T-cell (primary cell): ENCODE data around the gene NACAD. TPM values are rescaled to one million over a fixed set of nuclear protein-coding genes. Genes with fewer than 3 reads are reported as not detected.

Source experiments
- ATAC-seq, 4 experiments: fragments of 200-7000 bp in 3 of 4; fragments of 150-1000 bp in 1 of 4; cut with Tn5 transposase; replicated peaks in 1 of 4; 1 replicate in 3 of 4; 2 replicates in 1 of 4; pipeline ENCODE4 v1.10.0; 2021; ENCODE audit warnings: moderate library complexity in 3 of 4, mild to moderate bottlenecking in 2 of 4, moderate number of reproducible peaks in 1 of 4
- CTCF ChIA-PET, 2 donors: fragments of 300-600 bp; sonication (Branson Sonifier 250); formaldehyde crosslinking; loops; one replicate each; lab custom pipeline; 2022; ENCODE audit warnings: antibody characterized with exemption in 2 of 2; lab: Charles Lee
- POLR2A ChIA-PET, 2 donors: fragments of 300-600 bp; sonication (Branson Sonifier 250); formaldehyde crosslinking; loops; one replicate each; lab custom pipeline; 2022; ENCODE audit warnings: antibody characterized with exemption in 2 of 2; lab: Charles Lee
- DNase-seq, 35 experiments: peaks; one replicate each; pipeline versions ENCODE4 v3.0.0 to v3.0.0-alpha.2; 2013 to 2023
- H3K27ac ChIP-seq: one replicate; pipeline ENCODE4 v1.5.1; 2013; ENCODE audit warnings: low read length
- H3K27me3 ChIP-seq, 2 experiments: replicated peaks in 1 of 2; 1 replicate in 1 of 2; 2 replicates in 1 of 2; pipeline versions ENCODE4 v1.6.1 to v1.7.0; 2013; ENCODE audit warnings: low read length in 1 of 2, mixed read lengths in 1 of 2; ENCODE audit not compliant: control insufficient read depth in 2 of 2, insufficient read depth in 2 of 2; ENCODE audit errors: extremely low read depth in 1 of 2
- H3K36me3 ChIP-seq, 2 donors: 1 replicate in 1 of 2; 2 replicates in 1 of 2; pipeline versions ENCODE4 v1.6.1 to v1.7.0; 2013; ENCODE audit warnings: low read length in 1 of 2; ENCODE audit not compliant: control insufficient read depth in 2 of 2, insufficient read depth in 1 of 2; ENCODE audit errors: extremely low read depth in 1 of 2
- H3K4me1 ChIP-seq, 2 experiments: 1 replicate in 1 of 2; 2 replicates in 1 of 2; pipeline versions ENCODE4 v1.6.1 to v1.7.0; 2013; ENCODE audit warnings: low read length in 2 of 2, mixed read lengths in 1 of 2; ENCODE audit not compliant: insufficient read depth in 2 of 2, control insufficient read depth in 1 of 2; ENCODE audit errors: extremely low read depth in 1 of 2
- H3K4me3 ChIP-seq, 2 donors: 1 replicate in 1 of 2; 2 replicates in 1 of 2; pipeline versions ENCODE4 v1.5.1 to v1.7.0; 2013; ENCODE audit warnings: mild to moderate bottlenecking in 2 of 2, low read length in 1 of 2, moderate library complexity in 1 of 2; ENCODE audit not compliant: control insufficient read depth in 1 of 2; ENCODE audit errors: extremely low read depth in 1 of 2
- H3K9me3 ChIP-seq: 2 replicates; pipeline ENCODE4 v1.7.0; 2013
- H3K27ac Mint-ChIP-seq, 2 donors: one replicate each; pipeline ENCODE4 v1.8.0; 2020 to 2021; ENCODE audit warnings: mild to moderate bottlenecking in 2 of 2, mixed read lengths in 2 of 2
- H3K27me3 Mint-ChIP-seq, 2 donors: one replicate each; pipeline ENCODE4 v1.8.0; 2021 to 2022; ENCODE audit warnings: mixed read lengths in 2 of 2
- H3K36me3 Mint-ChIP-seq: one replicate; pipeline ENCODE4 v1.8.0; 2021; ENCODE audit warnings: mixed read lengths
- H3K4me1 Mint-ChIP-seq, 3 donors: one replicate each; pipeline ENCODE4 v1.8.0; 2020 to 2022; ENCODE audit warnings: mixed read lengths in 3 of 3, mild to moderate bottlenecking in 1 of 3
- H3K4me3 Mint-ChIP-seq, 3 donors: one replicate each; pipeline ENCODE4 v1.8.0; 2020 to 2022; ENCODE audit warnings: mild to moderate bottlenecking in 3 of 3, mixed read lengths in 3 of 3, moderate library complexity in 3 of 3
- H3K9me3 Mint-ChIP-seq, 3 donors: one replicate each; pipeline ENCODE4 v1.8.0; 2020 to 2022; ENCODE audit warnings: mixed read lengths in 3 of 3
- WGBS: methylation state at CpG from one replicate; pipeline ENCODE4 v1.1.5; 2013; ENCODE audit warnings: missing lambda C conversion rate; ENCODE audit not compliant: insufficient coverage; 5-methylcytosine and 5-hydroxymethylcytosine counted together
- total RNA-seq, 35 experiments: library from RNA in 6 of 35; stranded (reverse) in 6 of 35; fragments of 120-200 nt in 1 of 35; gene quantifications; one replicate each; pipeline versions ENCODE4 v1.2.1 to v1.2.4 and lab custom pipeline; 2013 to 2026

The NACAD gene
- total RNA-seq, 5 donors from 2014 or later (not counting 1 experiment from before 2014, with no cell fraction given): 0.10 to 1.6 (median 0.20) TPM

DNA sequence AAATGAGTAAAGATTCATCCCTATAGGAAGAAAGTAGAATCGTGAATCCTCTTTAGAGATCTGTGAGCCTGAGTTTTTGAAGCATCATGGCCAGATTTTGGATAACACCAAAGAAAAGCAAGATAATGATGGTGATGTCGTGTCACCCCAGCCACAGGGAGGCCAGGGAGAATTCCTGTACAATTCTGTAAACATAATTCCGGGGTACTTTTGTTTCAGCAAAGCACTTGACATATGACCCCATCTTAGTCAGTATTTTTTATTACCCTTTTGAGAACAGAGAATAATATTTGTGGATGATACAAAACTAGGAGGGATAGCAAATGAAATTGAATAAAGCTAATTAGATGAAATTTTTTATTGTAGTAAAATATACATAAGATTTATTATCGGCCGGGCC lies 33.8 kb downstream of the NACAD start:
- no peaks in the 10 kb centered on the region for H3K27me3 ChIP-seq
- peaks cover 79 to 87% (median 84%) of the 10 kb centered on the region in 3 donors for H3K4me1 Mint-ChIP-seq
- no peak for DNase-seq
- no peak overlapping the region for H3K4me3 ChIP-seq
- ChIA-PET POLR2A (no interaction called here), CTCF (interaction anchor here in 1 of 2 donors (1.0 kb wide), 1 partner anchor 82 kb away, joined by 3 read pairs; no protein-coding TSS in a partner anchor)
- H3K9me3 ChIP-seq: no peaks in the 10 kb centered on the region
- H3K9me3 Mint-ChIP-seq: no peaks in the 10 kb centered on the region
- peaks cover 9 to 52% of the 10 kb centered on the region in 2 donors for H3K36me3 ChIP-seq
- WGBS: no CpG with 5 or more reads among the region's 5 CpGs
- no peaks in the 10 kb centered on the region for H3K27me3 Mint-ChIP-seq
- H3K27ac ChIP-seq: no peak overlapping the region
- ATAC-seq: no peak
- peaks cover 56% of the 10 kb centered on the region for H3K36me3 Mint-ChIP-seq
- peaks cover 0 to 38% of the 10 kb centered on the region in 2 experiments for H3K4me1 ChIP-seq
- no peak overlapping the region for H3K4me3 Mint-ChIP-seq
- peak overlapping the region in 1 of 2 donors; percentile 3 for H3K27ac Mint-ChIP-seq

DNA sequence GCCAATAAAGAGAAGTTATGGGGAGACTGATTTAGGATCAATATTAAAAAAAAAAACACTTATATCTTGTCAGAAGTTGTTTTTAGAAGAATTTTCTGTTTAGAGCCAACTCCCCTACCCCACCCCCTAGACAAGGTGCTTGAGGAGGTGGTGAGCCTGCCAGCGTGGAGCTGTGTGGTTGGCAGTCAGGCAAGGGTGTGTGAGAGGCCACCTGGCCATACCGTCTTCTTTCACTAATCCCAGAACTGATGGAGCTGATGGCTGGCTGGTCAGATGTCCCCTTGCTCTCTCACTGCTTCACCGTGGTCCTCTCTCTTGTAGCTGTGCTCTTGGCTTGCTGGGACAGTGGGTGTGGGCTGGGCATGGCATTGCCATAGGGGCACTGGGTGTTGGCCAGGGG lies 34.3 kb downstream of the NACAD start:
- Histone ChIP-seq H3K36me3 (peaks cover 13 to 54% of the 10 kb centered on the region in 2 donors), H3K27ac (no peak overlapping the region), H3K4me1 (peaks cover 0 to 37% of the 10 kb centered on the region in 2 experiments), H3K27me3 (no peaks in the 10 kb centered on the region), H3K4me3 (no peak overlapping the region), H3K9me3 (no peaks in the 10 kb centered on the region)
- H3K4me3 Mint-ChIP-seq: no peak overlapping the region
- ChIA-PET CTCF (no interaction called here), POLR2A (interaction anchor here in 1 of 2 donors (0.7 kb wide), 1 partner anchor 81 kb away, joined by 4 read pairs; no protein-coding TSS in a partner anchor)
- peaks cover 76 to 83% (median 82%) of the 10 kb centered on the region in 3 donors for H3K4me1 Mint-ChIP-seq
- no peak for DNase-seq
- no peaks in the 10 kb centered on the region for H3K27me3 Mint-ChIP-seq
- H3K9me3 Mint-ChIP-seq: no peaks in the 10 kb centered on the region
- peaks cover 59% of the 10 kb centered on the region for H3K36me3 Mint-ChIP-seq
- peak overlapping the region in 1 of 2 donors; percentile 81 for H3K27ac Mint-ChIP-seq
- no peak for ATAC-seq
- 90% methylated on average over 1 of the region's 3 CpGs for WGBS

- ChIA-PET CTCF (no interaction called here), POLR2A (interaction anchor here (0.5 to 0.7 kb wide), 3 partner anchors 34 to 289 kb away, joined by 3 to 4 read pairs (median 3); no protein-coding TSS in a partner anchor)
- ATAC-seq: no peak
- H3K4me3 ChIP-seq: no peak overlapping the region
- Mint-ChIP-seq H3K27ac (peak overlapping the region; percentile 39 to 44), H3K36me3 (peaks cover 59% of the 10 kb centered on the region), H3K4me1 (peaks cover 76 to 85% (median 81%) of the 10 kb centered on the region in 3 donors), H3K4me3 (no peak overlapping the region), H3K9me3 (no peaks in the 10 kb centered on the region), H3K27me3 (no peaks in the 10 kb centered on the region)
- no peak overlapping the region for H3K27ac ChIP-seq
- H3K27me3 ChIP-seq: no peaks in the 10 kb centered on the region
- no peaks in the 10 kb centered on the region for H3K9me3 ChIP-seq
- 95% methylated on average over 3 of the region's 5 CpGs for whole genome bisulfite sequencing
- DNase-seq: no peak
- H3K36me3 ChIP-seq: peaks cover 13 to 58% of the 10 kb centered on the region in 2 donors
- H3K4me1 ChIP-seq: peaks cover 0 to 35% of the 10 kb centered on the region in 2 experiments
Observed at GRCh38 chr7:45053941-45054340, 34.8 kb downstream of the NACAD start.

- POLR2A ChIA-PET: interaction anchor here (0.5 to 0.6 kb wide), 2 partner anchors 34 to 289 kb away, joined by 3 read pairs; no protein-coding TSS in a partner anchor
- H3K36me3 Mint-ChIP-seq: peaks cover 59% of the 10 kb centered on the region
- H3K27me3 ChIP-seq: no peaks in the 10 kb centered on the region
- WGBS: 89% methylated on average over 3 of the region's 6 CpGs
- no peaks in the 10 kb centered on the region for H3K27me3 Mint-ChIP-seq
- H3K27ac Mint-ChIP-seq: peak overlapping the region in 1 of 2 donors; percentile 39
- no peak overlapping the region for H3K4me3 Mint-ChIP-seq
- CTCF ChIA-PET: no interaction called here
- H3K36me3 ChIP-seq: peaks cover 13 to 64% of the 10 kb centered on the region in 2 donors
- peaks cover 73 to 87% (median 84%) of the 10 kb centered on the region in 3 donors for H3K4me1 Mint-ChIP-seq
- no peak for ATAC-seq
- H3K9me3 Mint-ChIP-seq: no peaks in the 10 kb centered on the region
- H3K27ac ChIP-seq: no peak overlapping the region
- no peaks in the 10 kb centered on the region for H3K9me3 ChIP-seq
- peaks cover 0 to 38% of the 10 kb centered on the region in 2 experiments for H3K4me1 ChIP-seq
- DNase-seq: no peak
- H3K4me3 ChIP-seq: no peak overlapping the region
Observed at GRCh38 chr7:45053401-45053800, 35.4 kb downstream of the NACAD start.

DNA sequence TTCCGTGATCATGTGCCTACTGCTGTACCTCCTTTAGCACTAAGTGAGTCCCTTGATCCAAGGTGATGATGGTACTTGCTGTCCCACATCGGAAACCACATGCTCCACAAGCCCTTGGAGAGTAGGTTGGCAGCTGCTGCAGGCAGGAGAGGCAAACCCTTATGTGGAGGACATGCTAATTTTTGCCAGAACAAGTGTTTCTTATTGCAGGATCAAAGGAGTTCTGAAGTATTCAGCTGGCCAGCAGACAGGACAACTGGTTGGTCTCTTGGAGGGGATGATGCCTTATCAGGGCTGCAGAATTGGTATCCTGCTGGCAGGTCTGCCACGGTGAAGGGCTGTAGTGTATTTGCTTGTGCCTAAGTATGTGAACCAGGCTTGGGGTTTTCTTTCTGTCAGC lies 36.8 kb downstream of the NACAD start:
- Histone ChIP-seq H3K27me3 (no peaks in the 10 kb centered on the region), H3K9me3 (no peaks in the 10 kb centered on the region), H3K36me3 (peaks cover 13 to 77% of the 10 kb centered on the region in 2 donors), H3K4me3 (no peak overlapping the region), H3K27ac (no peak overlapping the region), H3K4me1 (peaks cover 0 to 34% of the 10 kb centered on the region in 2 experiments)
- Mint-ChIP-seq H3K27me3 (no peaks in the 10 kb centered on the region), H3K4me3 (no peak overlapping the region), H3K9me3 (no peaks in the 10 kb centered on the region), H3K36me3 (peaks cover 58% of the 10 kb centered on the region), H3K4me1 (peaks cover 69 to 86% (median 81%) of the 10 kb centered on the region in 3 donors), H3K27ac (peak overlapping the region in 1 of 2 donors; percentile 25)
- ATAC-seq (no peak), DNase-seq (no peak)
- ChIA-PET CTCF (no interaction called here), POLR2A (no interaction called here)
- 50% methylated on average over 2 of the region's 3 CpGs for WGBS

DNA sequence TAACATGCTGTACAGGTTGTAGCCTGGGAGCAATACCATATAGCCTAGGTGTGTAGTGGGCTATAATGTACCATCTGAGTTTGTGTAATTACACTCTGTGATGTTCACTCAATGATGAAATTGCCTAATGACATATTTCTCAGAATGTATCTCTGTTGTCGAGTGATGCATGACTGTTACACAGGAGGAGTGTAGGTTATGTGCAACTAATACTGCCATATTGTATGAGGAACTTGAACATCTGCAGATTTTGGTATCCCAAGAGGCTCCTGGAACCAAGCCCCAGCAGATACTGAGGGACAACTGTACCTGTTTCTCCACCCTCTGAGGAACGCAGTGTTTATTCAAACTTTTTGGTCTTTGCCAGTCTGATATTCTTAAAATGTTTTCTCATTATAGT lies 38.6 kb downstream of the NACAD start:
- Mint-ChIP-seq H3K9me3 (no peaks in the 10 kb centered on the region), H3K27ac (no peak overlapping the region), H3K27me3 (no peaks in the 10 kb centered on the region), H3K4me1 (peaks cover 64 to 84% (median 80%) of the 10 kb centered on the region in 3 donors), H3K4me3 (no peak overlapping the region), H3K36me3 (peaks cover 60% of the 10 kb centered on the region)
- H3K27ac ChIP-seq: no peak overlapping the region
- CTCF ChIA-PET: no interaction called here
- ATAC-seq (no peak), DNase-seq (no peak)
- POLR2A ChIA-PET: no interaction called here
- no peak overlapping the region for H3K4me3 ChIP-seq
- 0% methylated on average over 1 of the region's 2 CpGs for WGBS
- H3K9me3 ChIP-seq: no peaks in the 10 kb centered on the region
- peaks cover 0 to 24% of the 10 kb centered on the region in 2 experiments for H3K4me1 ChIP-seq
- H3K36me3 ChIP-seq: peaks cover 13 to 79% of the 10 kb centered on the region in 2 donors
- H3K27me3 ChIP-seq: no peaks in the 10 kb centered on the region
